DND-41 (cell line): Measurements from ENCODE around the gene TTC33.
A peak's percentile ranks its signal among the peaks of the same experiment; 100 is the strongest.

Experiments used
- ATAC-seq: fragments of 200-7000 bp; cut with Tn5 transposase; 3 replicates; pipeline ENCODE4 v1.9.1; 2021; ENCODE audit warnings: low read depth; ENCODE audit not compliant: insufficient read depth
- DNase-seq: peaks from one replicate; pipeline ENCODE4 v3.0.0-alpha.2; 2020
- H2AFZ ChIP-seq: 2 replicates; pipeline ENCODE4 v1.6.0; 2012; ENCODE audit warnings: low read depth, low read length
- H3K27ac ChIP-seq: 2 replicates; pipeline ENCODE4 v1.5.1; 2012; ENCODE audit warnings: low read length, inconsistent platforms
- H3K27me3 ChIP-seq: fragments of 200-600 bp; sonication (generic); 2 replicates; pipeline ENCODE4 v1.6.0; 2012; ENCODE audit warnings: low read length, mild to moderate bottlenecking, inconsistent platforms; ENCODE audit not compliant: insufficient read depth, poor library complexity
- H3K36me3 ChIP-seq: 2 replicates; pipeline ENCODE4 v1.5.1; 2012; ENCODE audit warnings: low read length, inconsistent platforms; ENCODE audit not compliant: insufficient read depth
- H3K4me1 ChIP-seq: 2 replicates; pipeline ENCODE4 v1.5.1; 2012; ENCODE audit warnings: mild to moderate bottlenecking, low read length; ENCODE audit not compliant: insufficient read depth
- H3K4me2 ChIP-seq: 2 replicates; pipeline ENCODE4 v1.6.0; 2012; ENCODE audit warnings: mild to moderate bottlenecking, moderate library complexity, low read length, inconsistent platforms; ENCODE audit not compliant: insufficient read depth
- H3K4me3 ChIP-seq, 2 experiments: fragments of 200-600 bp in 1 of 2; shearing (Covaris generic) in 1 of 2; 2 replicates each; pipeline ENCODE4 v1.5.1; 2012 to 2016; ENCODE audit warnings: inconsistent platforms in 2 of 2, low read length in 2 of 2, mild to moderate bottlenecking in 2 of 2, low read depth in 1 of 2, moderate library complexity in 1 of 2
- H3K79me2 ChIP-seq: 2 replicates; pipeline ENCODE4 v1.6.0; 2012; ENCODE audit warnings: low read length, inconsistent platforms; ENCODE audit not compliant: insufficient read depth
- H3K9ac ChIP-seq: 2 replicates; pipeline ENCODE4 v1.6.0; 2012; ENCODE audit warnings: low read depth, mild to moderate bottlenecking, inconsistent platforms, low read length, moderate library complexity
- H3K9me3 ChIP-seq: 2 replicates; pipeline ENCODE4 v1.5.1; 2012; ENCODE audit warnings: low read length, moderate library complexity, mild to moderate bottlenecking, inconsistent platforms; ENCODE audit not compliant: insufficient read depth, severe bottlenecking
- H4K20me1 ChIP-seq: 2 replicates; pipeline ENCODE4 v1.6.0; 2012; ENCODE audit warnings: low read length; ENCODE audit not compliant: insufficient read depth
- EZH2 ChIP-seq: IDR thresholded peaks from 3 replicates; pipeline ENCODE4 v1.6.1; 2012; ENCODE audit warnings: borderline replicate concordance, low read depth, mild to moderate bottlenecking, moderate library complexity, low read length, inconsistent platforms; ENCODE audit not compliant: severe bottlenecking
- TF ChIP-seq, protein P1 (sequence below): IDR thresholded peaks from 2 replicates; pipeline ENCODE4 v1.5.1; 2012; ENCODE audit warnings: borderline replicate concordance, low read length, moderate library complexity, mild to moderate bottlenecking; ENCODE audit not compliant: poor library complexity, severe bottlenecking; ENCODE audit errors: extremely low read depth

The TTC33 gene

DNA sequence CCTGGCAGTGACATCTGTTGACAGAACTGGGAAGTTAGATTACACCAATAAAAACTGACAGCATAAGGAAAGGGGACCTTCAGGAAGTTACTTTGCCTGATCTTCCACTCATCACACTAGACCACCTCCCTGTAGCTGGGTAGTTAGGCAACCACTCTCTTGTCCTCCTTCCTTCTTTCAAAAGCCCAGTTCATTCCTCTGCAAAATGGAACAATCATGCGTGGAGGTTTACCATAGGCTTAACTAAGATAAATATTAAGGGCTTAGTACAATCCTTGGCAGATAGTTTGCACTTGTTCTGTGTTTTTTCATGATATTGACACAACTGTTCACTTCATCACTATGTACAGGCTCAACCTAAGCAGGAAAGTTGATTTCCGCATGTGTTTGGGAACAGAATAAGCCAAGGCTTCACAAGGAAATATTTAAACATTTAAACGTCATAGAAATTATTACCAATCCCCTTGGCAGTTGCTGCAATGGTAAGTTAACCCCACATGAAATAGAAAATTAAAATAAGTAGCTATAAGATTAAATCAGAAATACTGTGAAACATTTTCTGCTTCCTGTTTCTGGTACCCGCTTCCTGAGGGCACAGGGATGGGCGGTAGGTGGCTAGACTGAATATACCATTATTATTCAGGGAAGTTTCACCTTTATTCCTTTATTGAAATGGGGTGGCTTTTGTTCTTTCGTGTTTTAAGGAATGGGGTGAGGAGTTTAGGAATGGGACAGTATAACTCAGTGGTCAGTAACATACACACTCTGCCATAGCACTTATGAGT lies 86.0 kb downstream of the TTC33 start:
- Histone ChIP-seq H4K20me1 (no peaks in the 10 kb centered on the region), H3K4me3 (no peak overlapping the region), H3K4me1 (peaks cover 51% of the 10 kb centered on the region), H3K79me2 (peaks cover 2% of the 10 kb centered on the region), H3K9me3 (no peaks in the 10 kb centered on the region), H3K4me2 (no peak overlapping the region), H3K9ac (no peak overlapping the region), H3K27me3 (no peaks in the 10 kb centered on the region), H2AFZ (peak overlapping the region; percentile 22; the same call in 1 of the 2 replicates), H3K27ac (peak overlapping the region; percentile 55; the same call in 1 of the 2 replicates), H3K36me3 (no peaks in the 10 kb centered on the region)
- DNase-seq (no peak), ATAC-seq (peak; percentile 41)
- TF ChIP-seq, protein P1, sequence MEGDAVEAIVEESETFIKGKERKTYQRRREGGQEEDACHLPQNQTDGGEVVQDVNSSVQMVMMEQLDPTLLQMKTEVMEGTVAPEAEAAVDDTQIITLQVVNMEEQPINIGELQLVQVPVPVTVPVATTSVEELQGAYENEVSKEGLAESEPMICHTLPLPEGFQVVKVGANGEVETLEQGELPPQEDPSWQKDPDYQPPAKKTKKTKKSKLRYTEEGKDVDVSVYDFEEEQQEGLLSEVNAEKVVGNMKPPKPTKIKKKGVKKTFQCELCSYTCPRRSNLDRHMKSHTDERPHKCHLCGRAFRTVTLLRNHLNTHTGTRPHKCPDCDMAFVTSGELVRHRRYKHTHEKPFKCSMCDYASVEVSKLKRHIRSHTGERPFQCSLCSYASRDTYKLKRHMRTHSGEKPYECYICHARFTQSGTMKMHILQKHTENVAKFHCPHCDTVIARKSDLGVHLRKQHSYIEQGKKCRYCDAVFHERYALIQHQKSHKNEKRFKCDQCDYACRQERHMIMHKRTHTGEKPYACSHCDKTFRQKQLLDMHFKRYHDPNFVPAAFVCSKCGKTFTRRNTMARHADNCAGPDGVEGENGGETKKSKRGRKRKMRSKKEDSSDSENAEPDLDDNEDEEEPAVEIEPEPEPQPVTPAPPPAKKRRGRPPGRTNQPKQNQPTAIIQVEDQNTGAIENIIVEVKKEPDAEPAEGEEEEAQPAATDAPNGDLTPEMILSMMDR, result peak; percentile 20
- TF ChIP-seq EZH2, result no peak

DNA sequence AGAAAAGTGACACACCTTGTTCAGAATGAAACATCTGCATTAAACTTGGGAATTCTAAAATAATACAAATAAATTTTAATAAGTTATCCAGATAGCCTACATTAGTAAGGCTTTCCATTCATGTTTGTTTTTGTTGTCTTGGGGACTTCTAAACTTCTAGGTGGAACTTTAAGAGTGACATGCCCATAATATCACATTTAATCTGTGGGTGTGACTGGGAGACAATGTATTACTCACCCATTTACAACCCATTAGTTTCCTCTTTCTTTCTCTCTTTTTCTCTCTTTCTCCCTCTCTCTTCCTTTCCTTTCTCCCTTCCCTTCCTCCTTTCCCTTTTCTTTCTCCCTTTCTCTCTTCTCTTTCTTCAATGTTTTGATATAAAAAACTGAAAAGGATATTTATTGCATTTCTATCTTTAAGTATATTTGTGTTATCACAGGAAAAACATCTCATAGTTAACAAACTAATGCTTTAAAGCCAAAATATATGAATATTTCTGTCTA lies 88.5 kb downstream of the TTC33 start:
- no peaks in the 10 kb centered on the region for H3K9me3 ChIP-seq
- H3K9ac ChIP-seq, result no peak overlapping the region
- no peaks in the 10 kb centered on the region for H3K27me3 ChIP-seq
- TF ChIP-seq, protein P1, result no peak
- no peak for TF ChIP-seq EZH2
- no peak overlapping the region for H3K4me2 ChIP-seq
- H2AFZ ChIP-seq, result no peak overlapping the region
- no peaks in the 10 kb centered on the region for H3K36me3 ChIP-seq
- no peak overlapping the region for H3K4me3 ChIP-seq
- H3K27ac ChIP-seq, result no peak overlapping the region
- H3K79me2 ChIP-seq, result no peaks in the 10 kb centered on the region
- peaks cover 25% of the 10 kb centered on the region for H3K4me1 ChIP-seq
- H4K20me1 ChIP-seq, result no peaks in the 10 kb centered on the region
- DNase-seq (no peak), ATAC-seq (no peak)

DNA sequence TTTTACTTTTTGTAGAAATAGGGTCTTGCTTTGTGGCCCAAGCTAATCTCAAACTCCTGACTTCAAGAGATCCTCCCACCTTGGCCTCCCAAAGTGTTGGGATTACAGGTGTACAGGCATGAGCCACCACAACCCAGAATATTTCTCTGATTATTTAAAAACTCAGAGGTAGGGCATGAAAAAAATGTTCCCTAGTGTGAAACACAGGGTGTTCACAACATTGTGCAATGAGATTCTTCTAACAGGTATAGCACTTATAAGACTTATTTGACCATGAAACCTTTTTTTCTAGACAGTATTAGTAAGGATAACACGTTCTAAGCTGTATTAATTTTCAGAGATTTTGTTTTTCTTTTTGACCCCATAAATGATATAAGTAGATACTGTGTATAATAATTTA lies 89.1 kb downstream of the TTC33 start:
- H3K4me2 ChIP-seq, result no peak overlapping the region

More for the DNA sequence above, 89.1 kb downstream of the TTC33 start:
- no peak overlapping the region for H3K9ac ChIP-seq
- H3K9me3 ChIP-seq, result no peaks in the 10 kb centered on the region
- H2AFZ ChIP-seq, result no peak overlapping the region
- no peak for DNase-seq
- H3K4me1 ChIP-seq, result peaks cover 25% of the 10 kb centered on the region
- no peaks in the 10 kb centered on the region for H3K27me3 ChIP-seq
- H3K4me3 ChIP-seq, result no peak overlapping the region
- H4K20me1 ChIP-seq, result no peaks in the 10 kb centered on the region
- no peaks in the 10 kb centered on the region for H3K79me2 ChIP-seq
- no peak for ATAC-seq
- H3K27ac ChIP-seq, result no peak overlapping the region
- no peak for TF ChIP-seq EZH2
- TF ChIP-seq, protein P1, result no peak
- H3K36me3 ChIP-seq, result no peaks in the 10 kb centered on the region
